ENCODE results near the gene ARHGEF6. TPM values are rescaled to one million over a fixed set of nuclear protein-coding genes. Genes with fewer than 3 reads are reported as not detected.

Gene ARHGEF6
- total RNA-seq, 4 donors from 2014 or later = 4.2 to 13.9 (median 8.2) TPM

- no peaks in the 10 kb centered on the region for H3K27me3 ChIP-seq
- in situ Hi-C loops (cut with MboI; ENCODE audit: low pct_ligation_motif_present in 1 of 4, low pct_unique_long_range_greater_than_20kb in 1 of 4, low sequenced_read_pairs in 3 of 4) = no loop called here
- H3K36me3 ChIP-seq = no peaks in the 10 kb centered on the region
- H3K9me3 ChIP-seq = no peaks in the 10 kb centered on the region
- H3K4me3 ChIP-seq = no peak overlapping the region
- intact Hi-C loops (cut with DNase I; ENCODE audit: low total_unique reads) = no loop called here
- WGBS, 2 donors (ENCODE audit: low coverage in 1 of 2) = 63% methylated on average over 6 of the region's 6 CpGs; no CpG with 5 or more reads in 1 of the 2 donors
- no peak for DNase-seq
- no peak overlapping the region for H3K27ac ChIP-seq
- H3K4me1 ChIP-seq = no peaks in the 10 kb centered on the region
- TF ChIP-seq POLR2AphosphoS5 (IDR thresholded peaks at IDR 0.05) = no peak
Measured at GRCh38 chrX:136689436-136689835, 91.3 kb downstream of the ARHGEF6 start.

- no peaks in the 10 kb centered on the region for H3K4me1 ChIP-seq
- no peak overlapping the region for H3K27ac ChIP-seq
- in situ Hi-C loops (cut with MboI; ENCODE audit: low pct_ligation_motif_present in 1 of 4, low pct_unique_long_range_greater_than_20kb in 1 of 4, low sequenced_read_pairs in 3 of 4) = no loop called here
- H3K27me3 ChIP-seq = no peaks in the 10 kb centered on the region
- DNase-seq = no peak
- no peak overlapping the region for H3K4me3 ChIP-seq
- WGBS, 2 donors (ENCODE audit: low coverage in 1 of 2) = 55% methylated on average over 1 of the region's 1 CpG; no CpG with 5 or more reads in 1 of the 2 donors
- no peaks in the 10 kb centered on the region for H3K36me3 ChIP-seq
- intact Hi-C loops (cut with DNase I; ENCODE audit: low total_unique reads) = no loop called here
- H3K9me3 ChIP-seq = no peaks in the 10 kb centered on the region
- no peak for TF ChIP-seq CTCF (IDR thresholded peaks at IDR 0.05)
- TF ChIP-seq POLR2AphosphoS5 (IDR thresholded peaks at IDR 0.05) = no peak
- TF ChIP-seq EP300 (IDR thresholded peaks at IDR 0.05; ENCODE audit: low read depth) = no peak
- TF ChIP-seq POLR2A (IDR thresholded peaks at IDR 0.05) = no peak
Measured at GRCh38 chrX:136687457-136687856, 93.3 kb downstream of the ARHGEF6 start.

- H3K9me3 ChIP-seq = no peaks in the 10 kb centered on the region
- no peaks in the 10 kb centered on the region for H3K27me3 ChIP-seq
- H3K27ac ChIP-seq = no peak overlapping the region
- no peaks in the 10 kb centered on the region for H3K4me1 ChIP-seq
- H3K36me3 ChIP-seq = no peaks in the 10 kb centered on the region
- no peak overlapping the region for H3K4me3 ChIP-seq
- TF ChIP-seq POLR2A (IDR thresholded peaks at IDR 0.05) (no peak), EP300 (IDR thresholded peaks at IDR 0.05; ENCODE audit: low read depth) (no peak), CTCF (IDR thresholded peaks at IDR 0.05) (no peak), POLR2AphosphoS5 (IDR thresholded peaks at IDR 0.05) (no peak)
- 75 to 88% methylated on average over 4 to 5 of the region's 5 CpGs for WGBS, 2 donors (ENCODE audit: low coverage in 1 of 2)
- DNase-seq = no peak
- in situ Hi-C loops (cut with MboI; ENCODE audit: low pct_ligation_motif_present in 1 of 4, low pct_unique_long_range_greater_than_20kb in 1 of 4, low sequenced_read_pairs in 3 of 4) (no loop called here), intact Hi-C loops (cut with DNase I; ENCODE audit: low total_unique reads) (no loop called here)
Measured at GRCh38 chrX:136684120-136684519, 96.6 kb downstream of the ARHGEF6 start.

- H3K4me1 ChIP-seq = no peaks in the 10 kb centered on the region
- in situ Hi-C loops (cut with MboI; ENCODE audit: low pct_ligation_motif_present in 1 of 4, low pct_unique_long_range_greater_than_20kb in 1 of 4, low sequenced_read_pairs in 3 of 4) (no loop called here), intact Hi-C loops (cut with DNase I; ENCODE audit: low total_unique reads) (no loop called here)
- H3K4me3 ChIP-seq = no peak overlapping the region
- no peaks in the 10 kb centered on the region for H3K27me3 ChIP-seq
- no peak for DNase-seq
- no peaks in the 10 kb centered on the region for H3K36me3 ChIP-seq
- H3K27ac ChIP-seq = no peak overlapping the region
- no peaks in the 10 kb centered on the region for H3K9me3 ChIP-seq
- TF ChIP-seq CTCF (IDR thresholded peaks at IDR 0.05) = no peak
- no peak for TF ChIP-seq POLR2A (IDR thresholded peaks at IDR 0.05)
- no peak for TF ChIP-seq POLR2AphosphoS5 (IDR thresholded peaks at IDR 0.05)
- TF ChIP-seq EP300 (IDR thresholded peaks at IDR 0.05; ENCODE audit: low read depth) = no peak
- 66% methylated on average over 6 of the region's 6 CpGs; no CpG with 5 or more reads in 1 of the 2 donors for WGBS, 2 donors (ENCODE audit: low coverage in 1 of 2)
Measured at GRCh38 chrX:136679531-136679930, 101.2 kb downstream of the ARHGEF6 start.
